Common myeloid progenitor, CD34-positive (primary cell): ENCODE results near the gene PHACTR3.

Experiments
- CTCF ChIA-PET: fragments of 350-600 bp; sonication (Branson Sonifier 250); formaldehyde crosslinking; loops from one replicate; lab custom pipeline; 2021; ENCODE audit warnings: antibody characterized with exemption; lab: Charles Lee
- POLR2A ChIA-PET: fragments of 350-600 bp; sonication (Branson Sonifier 250); formaldehyde crosslinking; loops from one replicate; lab custom pipeline; 2021; ENCODE audit warnings: antibody characterized with exemption; lab: Charles Lee
- DNase-seq, 3 donors: peaks; one replicate each; pipeline versions ENCODE4 v3.0.0 to v3.0.0-alpha.2; 2013
- H3K27ac ChIP-seq, 2 experiments: 1 replicate in 1 of 2; 2 replicates in 1 of 2; pipeline ENCODE4 v1.7.0; 2013; ENCODE audit warnings: inconsistent platforms in 2 of 2, low read length in 2 of 2, mild to moderate bottlenecking in 2 of 2, low read depth in 1 of 2, moderate library complexity in 1 of 2; ENCODE audit not compliant: severe bottlenecking in 2 of 2, insufficient read depth in 1 of 2, poor library complexity in 1 of 2
- H3K27me3 ChIP-seq, 5 experiments: replicated peaks in 2 of 5; 1 replicate in 3 of 5; 2 replicates in 2 of 5; pipeline versions ENCODE4 v1.6.1 to v1.7.0; 2013; ENCODE audit warnings: low read length in 4 of 5, mild to moderate bottlenecking in 2 of 5, moderate library complexity in 2 of 5, inconsistent platforms in 1 of 5; ENCODE audit not compliant: insufficient read depth in 5 of 5, control insufficient read depth in 4 of 5
- H3K36me3 ChIP-seq, 4 experiments: 1 replicate in 2 of 4; 2 replicates in 2 of 4; pipeline versions ENCODE4 v1.6.1 to v1.7.0; 2013; ENCODE audit warnings: low read length in 3 of 4, control low read depth in 1 of 4, mild to moderate bottlenecking in 1 of 4; ENCODE audit not compliant: control insufficient read depth in 4 of 4, insufficient read depth in 4 of 4
- H3K4me1 ChIP-seq, 4 experiments: 1 replicate in 3 of 4; 2 replicates in 1 of 4; pipeline versions ENCODE4 v1.6.1 to v1.7.1; 2013; ENCODE audit warnings: low read length in 3 of 4, mild to moderate bottlenecking in 3 of 4, control low read depth in 1 of 4, inconsistent platforms in 1 of 4, moderate library complexity in 1 of 4; ENCODE audit not compliant: control insufficient read depth in 4 of 4, insufficient read depth in 4 of 4; ENCODE audit errors: control extremely low read depth in 1 of 4
- H3K4me3 ChIP-seq, 7 experiments: 1 replicate in 4 of 7; 2 replicates in 3 of 7; pipeline versions ENCODE4 v1.5.1 to v1.7.0; 2013; ENCODE audit warnings: mild to moderate bottlenecking in 7 of 7, low read length in 6 of 7, moderate library complexity in 6 of 7, inconsistent platforms in 2 of 7, low read depth in 2 of 7, control low read depth in 1 of 7; ENCODE audit not compliant: insufficient read depth in 4 of 7, control insufficient read depth in 1 of 7; ENCODE audit errors: extremely low read depth in 1 of 7
- H3K9me3 ChIP-seq, 5 experiments: 1 replicate in 4 of 5; 2 replicates in 1 of 5; pipeline versions ENCODE4 v1.6.1 to v1.7.1; 2013; ENCODE audit warnings: low read length in 4 of 5, mild to moderate bottlenecking in 2 of 5, inconsistent platforms in 1 of 5, low read depth in 1 of 5, moderate library complexity in 1 of 5; ENCODE audit not compliant: control insufficient read depth in 4 of 5, insufficient read depth in 2 of 5; ENCODE audit errors: control extremely low read depth in 1 of 5
- WGBS: methylation state at CpG from one replicate; pipeline ENCODE4 v1.1.5; 2013; ENCODE audit not compliant: insufficient coverage; 5-methylcytosine and 5-hydroxymethylcytosine counted together

Gene PHACTR3

DNA sequence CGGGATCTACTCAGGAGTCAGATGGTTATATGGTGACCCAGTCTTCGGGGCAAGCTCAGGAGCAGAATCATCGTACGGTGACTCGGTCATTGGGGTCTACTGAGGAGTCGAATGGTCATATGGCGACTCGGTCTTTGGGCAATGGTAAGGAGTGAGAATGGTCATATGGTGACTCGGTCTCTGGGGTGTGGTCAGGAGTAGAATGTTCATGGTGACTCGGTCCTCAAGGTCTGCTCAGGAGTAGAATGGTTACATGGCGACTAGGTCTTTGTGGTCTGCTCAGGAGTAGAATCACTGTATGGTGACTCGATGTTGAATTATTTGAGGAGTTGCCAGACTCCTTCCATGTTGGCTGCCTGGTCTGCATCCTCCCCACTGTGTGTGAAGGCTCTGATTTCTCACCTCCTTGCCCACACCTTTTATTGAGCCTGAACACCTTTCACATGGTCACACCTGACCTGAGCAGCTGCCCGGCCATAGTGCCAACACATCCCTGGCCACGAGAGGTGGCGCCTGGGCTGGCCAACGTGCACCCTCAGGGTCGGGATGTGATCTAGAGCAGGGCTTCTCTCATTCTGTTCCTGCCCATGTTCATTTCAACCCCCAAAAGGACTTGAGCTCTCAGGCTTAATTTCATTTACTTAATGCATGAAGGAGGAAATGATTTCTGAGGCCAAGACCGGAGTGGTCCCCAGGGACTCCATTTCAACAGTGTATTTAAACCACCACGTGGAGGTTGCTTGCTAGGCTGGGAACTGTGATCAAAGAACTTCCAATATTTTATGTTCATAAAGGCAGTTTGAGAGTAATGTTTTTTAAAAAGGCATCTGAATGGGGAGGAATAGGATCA lies 119.5 kb downstream of the PHACTR3 start:
- Histone ChIP-seq H3K9me3 (no peaks in the 10 kb centered on the region), H3K36me3 (no peaks in the 10 kb centered on the region), H3K4me3 (peak overlapping the region in 1 of 7 experiments; percentile 16), H3K4me1 (peaks cover 0 to 18% (median 13%) of the 10 kb centered on the region in 4 experiments), H3K27ac (no peak overlapping the region), H3K27me3 (peaks cover 0 to 54% (median 16%) of the 10 kb centered on the region in 5 experiments)
- DNase-seq = no peak
- WGBS = 95% methylated on average over 16 of the region's 19 CpGs
- POLR2A ChIA-PET = no interaction called here
- CTCF ChIA-PET = no interaction called here

DNA sequence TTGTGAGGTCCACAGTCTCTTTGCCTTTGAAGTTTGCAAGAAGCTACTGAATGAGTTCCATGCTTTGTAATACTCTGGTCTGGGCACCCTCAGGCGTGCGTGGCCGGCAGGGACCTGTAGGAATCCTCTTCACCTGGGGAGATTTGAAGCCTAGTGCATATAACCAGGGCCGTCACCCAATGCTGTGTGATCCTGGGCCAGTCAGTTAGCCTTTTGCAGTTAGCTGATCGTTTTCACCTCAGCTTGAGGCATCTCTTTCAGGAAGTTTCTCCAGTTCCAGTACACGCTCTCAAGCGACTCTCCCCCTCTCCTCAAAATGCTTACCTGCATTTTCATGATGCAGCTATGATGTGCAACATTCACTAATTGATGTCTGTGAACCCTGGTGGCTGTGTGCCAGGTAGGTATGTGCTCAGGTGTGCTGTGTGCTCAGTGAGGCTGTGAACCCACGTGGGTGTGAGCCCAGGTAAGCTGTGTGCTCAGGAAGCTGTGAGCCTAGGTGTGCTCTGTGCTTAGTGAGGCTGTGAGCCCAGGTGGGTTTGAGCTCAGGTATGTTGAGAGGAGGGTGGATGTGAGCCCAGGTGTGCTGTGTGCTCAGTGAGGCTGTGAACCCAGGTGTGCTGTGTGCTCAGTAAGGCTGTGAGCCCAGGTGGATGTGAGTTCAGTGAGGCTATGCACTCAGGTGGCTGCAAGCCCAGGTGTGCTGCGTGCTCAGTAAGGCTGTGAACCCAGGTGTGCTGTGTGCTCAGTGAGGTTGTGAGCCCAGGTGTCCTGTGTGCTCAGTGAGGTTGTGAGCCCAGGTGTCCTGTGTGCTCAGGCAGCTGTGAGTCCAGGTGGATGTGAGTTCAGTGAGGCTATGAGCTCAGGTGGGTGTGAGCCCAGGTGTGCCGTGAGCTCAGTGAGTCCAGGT lies 120.4 kb downstream of the PHACTR3 start:
- no peaks in the 10 kb centered on the region for H3K36me3 ChIP-seq
- H3K9me3 ChIP-seq = no peaks in the 10 kb centered on the region
- DNase-seq = no peak
- no peak overlapping the region for H3K27ac ChIP-seq
- H3K27me3 ChIP-seq = peaks cover 0 to 49% (median 18%) of the 10 kb centered on the region in 5 experiments
- peaks cover 0 to 18% (median 13%) of the 10 kb centered on the region in 4 experiments for H3K4me1 ChIP-seq
- 62% methylated on average over 9 of the region's 10 CpGs for WGBS
- ChIA-PET CTCF (interaction anchor here (1.0 kb wide), 1 partner anchor 13 kb away, joined by 3 read pairs; no protein-coding TSS in a partner anchor), POLR2A (interaction anchor here (0.7 kb wide), 1 partner anchor 27 kb away, joined by 3 read pairs; no protein-coding TSS in a partner anchor)
- no peak overlapping the region for H3K4me3 ChIP-seq

- H3K27me3 ChIP-seq = peaks cover 0 to 41% (median 24%) of the 10 kb centered on the region in 5 experiments
- H3K9me3 ChIP-seq = no peaks in the 10 kb centered on the region
- ChIA-PET POLR2A (interaction anchor here (0.7 kb wide), 1 partner anchor 28 kb away, joined by 3 read pairs; no protein-coding TSS in a partner anchor), CTCF (interaction anchor here (1.0 kb wide), 1 partner anchor 12 kb away, joined by 3 read pairs; no protein-coding TSS in a partner anchor)
- H3K36me3 ChIP-seq = no peaks in the 10 kb centered on the region
- peaks cover 0 to 18% (median 13%) of the 10 kb centered on the region in 4 experiments for H3K4me1 ChIP-seq
- no peak overlapping the region for H3K27ac ChIP-seq
- H3K4me3 ChIP-seq = no peak overlapping the region
- no peak for DNase-seq
- WGBS = 90% methylated on average over 6 of the region's 8 CpGs
Observed at GRCh38 chr20:59725476-59726280, 121.3 kb downstream of the PHACTR3 start.

GRCh38 chr20:59726281-59726595 lies 121.9 kb downstream of the PHACTR3 start:
- no peaks in the 10 kb centered on the region for H3K36me3 ChIP-seq
- no peak for DNase-seq
- 81% methylated on average over 3 of the region's 3 CpGs for WGBS
- H3K27me3 ChIP-seq = peaks cover 0 to 37% (median 24%) of the 10 kb centered on the region in 5 experiments
- peaks cover 0 to 18% (median 13%) of the 10 kb centered on the region in 4 experiments for H3K4me1 ChIP-seq
- H3K9me3 ChIP-seq = no peaks in the 10 kb centered on the region
- ChIA-PET POLR2A (no interaction called here), CTCF (no interaction called here)
- H3K27ac ChIP-seq = no peak overlapping the region
- no peak overlapping the region for H3K4me3 ChIP-seq

- POLR2A ChIA-PET = no interaction called here
- WGBS = 98% methylated on average over 13 of the region's 13 CpGs
Observed at GRCh38 chr20:59728722-59729430, 124.5 kb downstream of the PHACTR3 start.

DNA sequence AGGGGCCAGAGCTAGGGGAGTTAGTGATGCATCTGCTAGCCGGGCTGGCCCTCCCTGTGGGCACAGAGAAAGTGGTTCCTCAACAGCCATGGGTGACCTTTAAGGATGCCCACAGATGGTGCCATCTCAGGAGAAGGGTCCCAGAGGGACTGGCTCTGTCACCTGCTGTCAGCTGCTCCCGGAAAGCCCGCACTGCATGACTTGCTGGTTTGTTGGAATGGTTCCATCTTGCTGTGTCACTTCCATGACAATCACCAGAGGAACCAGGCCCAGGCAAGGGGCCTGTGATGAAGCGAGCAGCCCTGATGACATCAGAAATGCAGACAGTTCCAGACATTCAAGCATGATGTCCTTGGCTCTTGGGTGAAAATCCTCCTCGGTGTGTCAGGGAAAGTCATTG lies 125.2 kb downstream of the PHACTR3 start:
- Histone ChIP-seq H3K36me3 (no peaks in the 10 kb centered on the region), H3K27me3 (peaks cover 0 to 40% (median 29%) of the 10 kb centered on the region in 5 experiments), H3K27ac (no peak overlapping the region), H3K4me1 (no peaks in the 10 kb centered on the region), H3K9me3 (no peaks in the 10 kb centered on the region), H3K4me3 (no peak overlapping the region)
- ChIA-PET CTCF (no interaction called here), POLR2A (no interaction called here)
- no peak for DNase-seq
- 74% methylated on average over 5 of the region's 5 CpGs for WGBS

More at GRCh38 chr20:59728722-59729430, 124.5 kb downstream of the PHACTR3 start:
- no peak for DNase-seq
- Histone ChIP-seq H3K27me3 (peaks cover 0 to 40% (median 28%) of the 10 kb centered on the region in 5 experiments), H3K4me1 (no peaks in the 10 kb centered on the region), H3K36me3 (no peaks in the 10 kb centered on the region), H3K27ac (no peak overlapping the region), H3K9me3 (no peaks in the 10 kb centered on the region), H3K4me3 (no peak overlapping the region)
- CTCF ChIA-PET = no interaction called here
